CD14-positive monocyte (primary cell): Measurements from ENCODE around the gene GPS1. TPM values are rescaled to one million over a fixed set of nuclear protein-coding genes. Genes with fewer than 3 reads are reported as not detected.

Experiments
- DNase-seq, 3 donors: peaks; one replicate each; pipeline ENCODE4 v3.0.0-alpha.2; 2011 to 2022
- H2AFZ ChIP-seq: 2 replicates; pipeline ENCODE4 v1.6.0; 2012; ENCODE audit warnings: mild to moderate bottlenecking, low read depth, low read length, inconsistent platforms; ENCODE audit not compliant: insufficient read depth, poor library complexity, severe bottlenecking
- H3K27ac ChIP-seq, 2 donors: 1 replicate in 1 of 2; 2 replicates in 1 of 2; pipeline ENCODE4 v1.5.1; 2012 to 2013; ENCODE audit warnings: low read length in 2 of 2, control low read depth in 1 of 2, inconsistent platforms in 1 of 2, low read depth in 1 of 2, mild to moderate bottlenecking in 1 of 2
- H3K27me3 ChIP-seq, 2 donors: one replicate each; pipeline versions ENCODE4 v1.6.0 to v1.6.1; 2011 to 2013; ENCODE audit warnings: low read length in 2 of 2; ENCODE audit not compliant: control insufficient read depth in 2 of 2, insufficient read depth in 2 of 2
- H3K36me3 ChIP-seq, 2 donors: replicated peaks in 1 of 2; 1 replicate in 1 of 2; 2 replicates in 1 of 2; pipeline versions ENCODE4 v1.5.1 to v1.6.1; 2012 to 2013; ENCODE audit warnings: low read length in 2 of 2, control low read depth in 1 of 2, inconsistent platforms in 1 of 2, mild to moderate bottlenecking in 1 of 2; ENCODE audit not compliant: insufficient read depth in 2 of 2, control insufficient read depth in 1 of 2
- H3K4me1 ChIP-seq, 2 donors: 1 replicate in 1 of 2; 2 replicates in 1 of 2; pipeline versions ENCODE4 v1.5.1 to v1.6.1; 2012 to 2013; ENCODE audit warnings: low read length in 2 of 2, control low read depth in 1 of 2, inconsistent platforms in 1 of 2, mild to moderate bottlenecking in 1 of 2, moderate library complexity in 1 of 2; ENCODE audit not compliant: insufficient read depth in 2 of 2, control insufficient read depth in 1 of 2
- H3K4me2 ChIP-seq: replicated peaks from 2 replicates; pipeline ENCODE3; 2012; ENCODE audit warnings: low read length, moderate library complexity, mild to moderate bottlenecking; ENCODE audit not compliant: poor library complexity, severe bottlenecking; ENCODE audit errors: extremely low read depth
- H3K4me3 ChIP-seq, 3 experiments: fragments of 200-600 bp in 1 of 3; sonication (generic) in 1 of 3; replicated peaks in 1 of 3; 1 replicate in 2 of 3; 2 replicates in 1 of 3; pipeline ENCODE4 v1.5.1; 2011 to 2013; ENCODE audit warnings: low read length in 3 of 3, mild to moderate bottlenecking in 3 of 3, control low read depth in 2 of 3, low read depth in 2 of 3, inconsistent platforms in 1 of 3, moderate library complexity in 1 of 3
- H3K79me2 ChIP-seq: 2 replicates; pipeline ENCODE4 v1.6.0; 2012; ENCODE audit warnings: mild to moderate bottlenecking, control low read depth, inconsistent platforms, low read length, moderate library complexity; ENCODE audit not compliant: insufficient read depth
- H3K9ac ChIP-seq: 2 replicates; pipeline ENCODE4 v1.6.0; 2017; ENCODE audit warnings: low read length, mild to moderate bottlenecking; ENCODE audit not compliant: insufficient read depth, poor library complexity, severe bottlenecking
- H3K9me3 ChIP-seq, 2 donors: replicated peaks in 1 of 2; 1 replicate in 1 of 2; 2 replicates in 1 of 2; pipeline versions ENCODE4 v1.5.1 to v1.6.1; 2012 to 2013; ENCODE audit warnings: low read length in 2 of 2, control low read depth in 1 of 2; ENCODE audit not compliant: control insufficient read depth in 1 of 2, insufficient read depth in 1 of 2
- H4K20me1 ChIP-seq: 2 replicates; pipeline ENCODE4 v1.6.0; 2012; ENCODE audit warnings: mild to moderate bottlenecking, low read length, control low read depth, moderate library complexity; ENCODE audit not compliant: insufficient read depth
- H3K27ac Mint-ChIP-seq, 7 donors: one replicate each; pipeline ENCODE4 v1.8.0; 2020; ENCODE audit warnings: mild to moderate bottlenecking in 7 of 7, mixed read lengths in 7 of 7, moderate library complexity in 6 of 7, inconsistent platforms in 2 of 7
- H3K27me3 Mint-ChIP-seq, 3 donors: one replicate each; pipeline ENCODE4 v1.8.0; 2021 to 2022; ENCODE audit warnings: low read depth in 3 of 3, mild to moderate bottlenecking in 3 of 3, mixed read lengths in 3 of 3, moderate library complexity in 3 of 3, inconsistent platforms in 1 of 3
- H3K36me3 Mint-ChIP-seq, 2 donors: one replicate each; pipeline ENCODE4 v1.8.0; 2020; ENCODE audit warnings: mixed read lengths in 2 of 2, inconsistent platforms in 1 of 2, mild to moderate bottlenecking in 1 of 2
- H3K4me1 Mint-ChIP-seq: one replicate; pipeline ENCODE4 v1.8.0; 2020; ENCODE audit warnings: mild to moderate bottlenecking, mixed read lengths
- H3K4me3 Mint-ChIP-seq, 2 donors: one replicate each; pipeline ENCODE4 v1.8.0; 2020; ENCODE audit warnings: mild to moderate bottlenecking in 2 of 2, mixed read lengths in 2 of 2, moderate library complexity in 1 of 2
- H3K9me3 Mint-ChIP-seq, 7 donors: one replicate each; pipeline ENCODE4 v1.8.0; 2020 to 2022; ENCODE audit warnings: mixed read lengths in 7 of 7, mild to moderate bottlenecking in 6 of 7, moderate library complexity in 6 of 7, inconsistent platforms in 2 of 7
- CTCF ChIP-seq: fragments of 200-600 bp; IDR thresholded peaks from one replicate; pipeline ENCODE4 v1.8.0; 2022; ENCODE audit warnings: antibody characterized with exemption, mild to moderate bottlenecking
- WGBS: methylation state at CpG from one replicate; pipeline ENCODE4 v1.1.5; 2013; ENCODE audit warnings: missing lambda C conversion rate; ENCODE audit not compliant: insufficient coverage; 5-methylcytosine and 5-hydroxymethylcytosine counted together
- intact Hi-C, 2 donors: fragments of 100-400 bp; cut with micrococcal nuclease; formaldehyde crosslinking; loops; one replicate each; pipeline versions ENCODE4 v1.15.0 to v1.15.1; 2023
- polyA plus RNA-seq, 3 donors: library from polyadenylated mRNA; depleted of rRNA in 1 of 3; unstranded in 2 of 3; stranded (reverse) in 1 of 3; fragments of 300-500 nt in 2 of 3; fragments of >200 nt in 1 of 3; fragmentation: Illumina TruSeq in 2 of 3; gene quantifications; 1 replicate in 2 of 3; 2 replicates in 1 of 3; pipeline ENCODE4 v1.2.3, GENCODE V29; 2012 to 2021

GPS1 gene
- polyA plus RNA-seq, 3 donors: 101 to 130 (median 110) TPM

- 96% methylated on average over 25 of the region's 31 CpGs for WGBS
- Histone ChIP-seq H3K27ac (no peak overlapping the region), H4K20me1 (no peaks in the 10 kb centered on the region), H3K79me2 (no peaks in the 10 kb centered on the region), H3K36me3 (peaks cover 81 to 94% of the 10 kb centered on the region in 2 donors), H3K27me3 (no peaks in the 10 kb centered on the region), H3K9me3 (no peaks in the 10 kb centered on the region), H3K4me3 (no peak overlapping the region), H3K9ac (no peak overlapping the region), H3K4me1 (no peaks in the 10 kb centered on the region), H3K4me2 (no peak overlapping the region), H2AFZ (no peak overlapping the region)
- H3K4me3 Mint-ChIP-seq: no peak overlapping the region
- TF ChIP-seq CTCF: no peak
- no peaks in the 10 kb centered on the region for H3K9me3 Mint-ChIP-seq
- intact Hi-C loops: no loop called here
- H3K27ac Mint-ChIP-seq: no peak overlapping the region
- peaks cover 0 to 2% (median 0%) of the 10 kb centered on the region in 3 donors for H3K27me3 Mint-ChIP-seq
- peaks cover 35 to 87% of the 10 kb centered on the region in 2 donors for H3K36me3 Mint-ChIP-seq
- H3K4me1 Mint-ChIP-seq: no peaks in the 10 kb centered on the region
- no peak for DNase-seq
Observed at GRCh38 chr17:82084373-82085030, 32.8 kb downstream of the GPS1 start.

GRCh38 chr17:82085031-82085861 lies 33.5 kb downstream of the GPS1 start:
- peaks cover 0 to 2% (median 0%) of the 10 kb centered on the region in 3 donors for H3K27me3 Mint-ChIP-seq
- H3K9ac ChIP-seq: no peak overlapping the region
- DNase-seq: no peak

More at GRCh38 chr17:82085031-82085861, 33.5 kb downstream of the GPS1 start:
- H3K9me3 Mint-ChIP-seq: no peaks in the 10 kb centered on the region
- peaks cover 83 to 94% of the 10 kb centered on the region in 2 donors for H3K36me3 ChIP-seq
- H3K27ac Mint-ChIP-seq: no peak overlapping the region
- no peaks in the 10 kb centered on the region for H3K79me2 ChIP-seq
- H3K36me3 Mint-ChIP-seq: peaks cover 30 to 85% of the 10 kb centered on the region in 2 donors
- H3K4me3 ChIP-seq: no peak overlapping the region
- no peak for TF ChIP-seq CTCF
- H3K4me2 ChIP-seq: no peak overlapping the region
- no peaks in the 10 kb centered on the region for H3K4me1 ChIP-seq
- H3K9me3 ChIP-seq: no peaks in the 10 kb centered on the region
- no peak overlapping the region for H3K27ac ChIP-seq
- 93% methylated on average over 40 of the region's 49 CpGs for WGBS
- H3K4me1 Mint-ChIP-seq: no peaks in the 10 kb centered on the region
- intact Hi-C loops: no loop called here
- H4K20me1 ChIP-seq: no peaks in the 10 kb centered on the region
- H2AFZ ChIP-seq: no peak overlapping the region
- H3K4me3 Mint-ChIP-seq: no peak overlapping the region
- no peaks in the 10 kb centered on the region for H3K27me3 ChIP-seq
